Measurements from ENCODE around the gene ARMC9. TPM values are rescaled to one million over a fixed set of nuclear protein-coding genes. Genes with fewer than 3 reads are reported as not detected.
A peak's percentile ranks its signal among the peaks of the same experiment; 100 is the strongest.

Gene ARMC9
- total RNA-seq, 1 experiment from 2014 or later, result 3.3 TPM

GRCh38 chr2:231295363-231295655 is 96.9 kb downstream of the ARMC9 start:
- no TSS peak for BruUV-seq (replicated peaks)
- no peak for DNase-seq
- Histone ChIP-seq H3K27me3 (replicated peaks; ENCODE audit: control insufficient read depth, insufficient read depth, low read length) (no peaks in the 10 kb centered on the region), H3K36me3 (ENCODE audit: control insufficient read depth, insufficient read depth, low read length) (no peaks in the 10 kb centered on the region), H3K4me3 (ENCODE audit: low read depth, low read length) (no peak overlapping the region), H3K4me1 (no peaks in the 10 kb centered on the region), H3K9me3 (no peaks in the 10 kb centered on the region)
- intact Hi-C loops (cut with micrococcal nuclease; ENCODE audit: unreplicated experiment), result no loop called here
- Mint-ChIP-seq H3K36me3 (ENCODE audit: insufficient read depth, unreplicated experiment) (no peaks in the 10 kb centered on the region), H3K9me3 (ENCODE audit: unreplicated experiment) (no peaks in the 10 kb centered on the region), H3K4me1 (ENCODE audit: low read depth, unreplicated experiment) (peaks cover 6% of the 10 kb centered on the region), H3K27me3 (ENCODE audit: insufficient read depth, unreplicated experiment) (no peaks in the 10 kb centered on the region), H3K4me3 (ENCODE audit: unreplicated experiment) (no peak overlapping the region), H3K27ac (ENCODE audit: unreplicated experiment) (no peak overlapping the region)
- ChIA-PET POLR2A (no interaction called here), CTCF (interaction anchor here (0.8 to 1.7 kb wide), 2 partner anchors 83 to 156 kb away, joined by 3 read pairs; no protein-coding TSS in a partner anchor)
- TF ChIP-seq CTCF (IDR thresholded peaks at IDR 0.05; ENCODE audit: insufficient read depth in 1 of 2, low read depth in 1 of 2, low read length in 1 of 2, severe bottlenecking in 1 of 2, unreplicated experiment in 1 of 2), result no peak

- no TSS peak for BruUV-seq (replicated peaks)
- Histone ChIP-seq H3K36me3 (ENCODE audit: control insufficient read depth, insufficient read depth, low read length) (no peaks in the 10 kb centered on the region), H3K27me3 (replicated peaks; ENCODE audit: control insufficient read depth, insufficient read depth, low read length) (no peaks in the 10 kb centered on the region), H3K9me3 (no peaks in the 10 kb centered on the region), H3K4me3 (ENCODE audit: low read depth, low read length) (no peak overlapping the region), H3K4me1 (no peaks in the 10 kb centered on the region)
- CTCF ChIA-PET, result interaction anchor here (0.5 to 1.7 kb wide), 6 partner anchors 10 to 157 kb away, joined by 3 to 11 read pairs (median 4); no protein-coding TSS in a partner anchor
- Mint-ChIP-seq H3K36me3 (ENCODE audit: insufficient read depth, unreplicated experiment) (no peaks in the 10 kb centered on the region), H3K27me3 (ENCODE audit: insufficient read depth, unreplicated experiment) (no peaks in the 10 kb centered on the region), H3K9me3 (ENCODE audit: unreplicated experiment) (no peaks in the 10 kb centered on the region), H3K4me3 (ENCODE audit: unreplicated experiment) (no peak overlapping the region), H3K4me1 (ENCODE audit: low read depth, unreplicated experiment) (peaks cover 6% of the 10 kb centered on the region), H3K27ac (ENCODE audit: unreplicated experiment) (no peak overlapping the region)
- intact Hi-C loops (cut with micrococcal nuclease; ENCODE audit: unreplicated experiment), result loop anchor here (2.0 kb wide), 1 partner anchor 70 kb away; no protein-coding TSS in a partner anchor
- no peak for TF ChIP-seq CTCF (IDR thresholded peaks at IDR 0.05; ENCODE audit: insufficient read depth in 1 of 2, low read depth in 1 of 2, low read length in 1 of 2, severe bottlenecking in 1 of 2, unreplicated experiment in 1 of 2)
- POLR2A ChIA-PET, result no interaction called here
- DNase-seq, result no peak
Observed at GRCh38 chr2:231296401-231296974, 98.1 kb downstream of the ARMC9 start.

GRCh38 chr2:231297108-231297908 is 98.9 kb downstream of the ARMC9 start:
- no peaks in the 10 kb centered on the region for H3K27me3 Mint-ChIP-seq (ENCODE audit: insufficient read depth, unreplicated experiment)
- TF ChIP-seq CTCF (IDR thresholded peaks at IDR 0.05; ENCODE audit: insufficient read depth in 1 of 2, low read depth in 1 of 2, low read length in 1 of 2, severe bottlenecking in 1 of 2, unreplicated experiment in 1 of 2), result peak; percentile 50 to 78
- Histone ChIP-seq H3K36me3 (ENCODE audit: control insufficient read depth, insufficient read depth, low read length) (no peaks in the 10 kb centered on the region), H3K27me3 (replicated peaks; ENCODE audit: control insufficient read depth, insufficient read depth, low read length) (no peaks in the 10 kb centered on the region), H3K4me1 (no peaks in the 10 kb centered on the region), H3K9me3 (no peaks in the 10 kb centered on the region), H3K4me3 (ENCODE audit: low read depth, low read length) (no peak overlapping the region)
- intact Hi-C loops (cut with micrococcal nuclease; ENCODE audit: unreplicated experiment), result loop anchor here (1.0 to 2.0 kb wide), 3 partner anchors 71 to 155 kb away; no protein-coding TSS in a partner anchor
- CTCF ChIA-PET, result interaction anchor here (0.5 to 1.2 kb wide), 6 partner anchors 9 to 156 kb away, joined by 3 to 11 read pairs (median 6); no protein-coding TSS in a partner anchor
- no peak overlapping the region for H3K27ac Mint-ChIP-seq (ENCODE audit: unreplicated experiment)
- H3K4me3 Mint-ChIP-seq (ENCODE audit: unreplicated experiment), result no peak overlapping the region
- H3K36me3 Mint-ChIP-seq (ENCODE audit: insufficient read depth, unreplicated experiment), result no peaks in the 10 kb centered on the region
- no peaks in the 10 kb centered on the region for H3K9me3 Mint-ChIP-seq (ENCODE audit: unreplicated experiment)
- peak; percentile 56 to 59 for DNase-seq
- POLR2A ChIA-PET, result interaction anchor here (0.6 kb wide), 1 partner anchor 154 kb away, joined by 17 read pairs; no protein-coding TSS in a partner anchor
- peaks cover 6% of the 10 kb centered on the region for H3K4me1 Mint-ChIP-seq (ENCODE audit: low read depth, unreplicated experiment)
- BruUV-seq (replicated peaks), result no TSS peak
